NOMO-1 treated with DMSO at 0.1 percent for 48 hours (cell line): ENCODE measurements around the gene RABAC1.
"Not testable (repeated sequence)": the region's sequence is repeated elsewhere in the genome, so short reads cannot be mapped to it uniquely, and the experiment has no call there.

Experiments
- DNase-seq: peaks from one replicate; lab custom pipeline; 2025; ENCODE audit not compliant: unreplicated experiment; lab: John Stamatoyannopoulos, UW

RABAC1 gene

GRCh38 chr19:41959056-41960053, at the start of gene RABAC1:
TSS of gene RABAC1 (minus strand) at chr19:41959321. CDS start at chr19:41959292, 29 bp downstream.
- DNase-seq = peak; percentile 82

GRCh38 chr19:42006569-42006968, 47.4 kb upstream of the RABAC1 start:
- DNase-seq = no peak

GRCh38 chr19:42005504-42005903, 46.4 kb upstream of the RABAC1 start:
- DNase-seq = no peak

GRCh38 chr19:42003506-42004294, 44.6 kb upstream of the RABAC1 start:
- DNase-seq = no peak

- DNase-seq = no peak
Measured at GRCh38 chr19:41999878-42000208, 40.7 kb upstream of the RABAC1 start.

- no peak for DNase-seq
Measured at GRCh38 chr19:41999071-41999877, 40.2 kb upstream of the RABAC1 start.

- no peak for DNase-seq
Measured at GRCh38 chr19:41998246-41999020, 39.3 kb upstream of the RABAC1 start.

- DNase-seq = no peak
Measured at GRCh38 chr19:41997851-41998229, 38.7 kb upstream of the RABAC1 start.

GRCh38 chr19:41997121-41997850, 38.2 kb upstream of the RABAC1 start:
- peak; percentile 35 for DNase-seq

- DNase-seq = no peak
Measured at GRCh38 chr19:41995959-41996797, 37.1 kb upstream of the RABAC1 start.

- no peak for DNase-seq
Measured at GRCh38 chr19:41994994-41995958, 36.2 kb upstream of the RABAC1 start.

- no peak for DNase-seq
Measured at GRCh38 chr19:41994521-41994971, 35.4 kb upstream of the RABAC1 start.

- peak; percentile 76 for DNase-seq
Measured at GRCh38 chr19:41993612-41994483, 34.7 kb upstream of the RABAC1 start, which contains the start of gene ATP1A3. TSS of gene ATP1A3 (minus strand) at chr19:41994230. CDS start at chr19:41994076, 154 bp downstream.

- not testable (repeated sequence) for DNase-seq
Measured at GRCh38 chr19:41991925-41992569, 32.9 kb upstream of the RABAC1 start.

- no peak for DNase-seq
Measured at GRCh38 chr19:41991025-41991424, 31.9 kb upstream of the RABAC1 start.

- no peak for DNase-seq
Measured at GRCh38 chr19:41990615-41991014, 31.5 kb upstream of the RABAC1 start.
